ENCODE results near the gene PARS2. TPM values are rescaled to one million over a fixed set of nuclear protein-coding genes. Genes with fewer than 3 reads are reported as not detected.

Gene PARS2
- total RNA-seq, 1 experiment from 2014 or later, result 3.5 TPM

GRCh38 chr1:54715493-54716298 lies 48.6 kb downstream of the PARS2 start, which contains the start of gene TTC4:
TSS of gene TTC4 (plus strand) at chr1:54715861. CDS start at chr1:54715909, 48 bp downstream.
- BruUV-seq (replicated peaks), result TSS peak; percentile 86
- Histone ChIP-seq H3K9ac (ENCODE audit: low read length) (peak within 1 kb of the TSS; percentile 91), H2AFZ (ENCODE audit: low read length) (peak within 1 kb of the TSS; percentile 85), H3K27ac (ENCODE audit: low read length) (peak within 1 kb of the TSS; percentile 68), H3K9me2 (replicated peaks; ENCODE audit: low read length) (no peaks in the 10 kb centered on the region), H3K4me1 (ENCODE audit: insufficient read depth, low read length) (peaks cover 12% of the 10 kb centered on the region), H3F3A (ENCODE audit: low read length, unreplicated experiment) (peaks cover 1% of the 10 kb centered on the region), H3K79me2 (ENCODE audit: low read length) (peaks cover 38% of the 10 kb centered on the region), H4K20me1 (ENCODE audit: low read length) (no peaks in the 10 kb centered on the region), H3K27me3 (ENCODE audit: low read length) (no peaks in the 10 kb centered on the region), H3K36me3 (ENCODE audit: low read depth, low read length) (peaks cover 22% of the 10 kb centered on the region; the same call in 1 of the 2 replicates), H3K9me3 (ENCODE audit: low read length) (no peaks in the 10 kb centered on the region), H3K4me2 (ENCODE audit: low read length) (peak within 1 kb of the TSS; percentile 79), H3K4me3 (ENCODE audit: low read length) (peak within 1 kb of the TSS; percentile 80)
- ChIA-PET CTCF (interaction anchor here (2.0 kb wide), 1 partner anchor 86 kb away, joined by 5 read pairs; the partner anchor contains the start of gene TTC22), POLR2A (ENCODE audit: unreplicated experiment) (interaction anchor here (0.5 to 0.6 kb wide), 3 partner anchors 21 to 85 kb away, joined by 3 to 7 read pairs (median 4); no protein-coding TSS in a partner anchor)
- TF ChIP-seq EZH2 (IDR thresholded peaks at IDR 0.05; ENCODE audit: low read length, unreplicated experiment) (no peak), EZH2phosphoT487 (IDR thresholded peaks at IDR 0.05; ENCODE audit: borderline replicate concordance, low read length) (no peak), CTCF (conservative IDR thresholded peaks at IDR 0.05; ENCODE audit: low read depth, low read length) (no peak)
- intact Hi-C loops (cut with micrococcal nuclease), result loop anchor here (1.0 kb wide), 1 partner anchor 49 kb away; the partner anchor contains the start of gene PARS2
- ATAC-seq (peak; percentile 96), DNase-seq (peak; percentile 87)

GRCh38 chr1:54714881-54715492 lies 49.3 kb downstream of the PARS2 start:
- POLR2A ChIA-PET (ENCODE audit: unreplicated experiment), result no interaction called here
- DNase-seq, result peak; percentile 2
- no peak overlapping the region for H3K27ac ChIP-seq (ENCODE audit: low read length)
- peaks cover 15% of the 10 kb centered on the region; the same call in 1 of the 2 replicates for H3K36me3 ChIP-seq (ENCODE audit: low read depth, low read length)
- H3K9ac ChIP-seq (ENCODE audit: low read length), result peak overlapping the region; percentile 91; the same call in 1 of the 2 replicates
- H3K4me2 ChIP-seq (ENCODE audit: low read length), result peak overlapping the region; percentile 79
- no peaks in the 10 kb centered on the region for H3F3A ChIP-seq (ENCODE audit: low read length, unreplicated experiment)
- no peak; the same call in 1 of the 2 replicates for ATAC-seq
- no TSS peak for BruUV-seq (replicated peaks)
- peaks cover 38% of the 10 kb centered on the region for H3K79me2 ChIP-seq (ENCODE audit: low read length)
- CTCF ChIA-PET, result interaction anchor here (2.0 kb wide), 1 partner anchor 86 kb away, joined by 5 read pairs; the partner anchor contains the start of gene TTC22
- peak overlapping the region; percentile 85 for H2AFZ ChIP-seq (ENCODE audit: low read length)
- H3K27me3 ChIP-seq (ENCODE audit: low read length), result no peaks in the 10 kb centered on the region
- intact Hi-C loops (cut with micrococcal nuclease), result no loop called here
- TF ChIP-seq CTCF (conservative IDR thresholded peaks at IDR 0.05; ENCODE audit: low read depth, low read length), result no peak
- TF ChIP-seq EZH2 (IDR thresholded peaks at IDR 0.05; ENCODE audit: low read length, unreplicated experiment), result no peak
- TF ChIP-seq EZH2phosphoT487 (IDR thresholded peaks at IDR 0.05; ENCODE audit: borderline replicate concordance, low read length), result no peak
- H4K20me1 ChIP-seq (ENCODE audit: low read length), result no peaks in the 10 kb centered on the region
- peaks cover 12% of the 10 kb centered on the region for H3K4me1 ChIP-seq (ENCODE audit: insufficient read depth, low read length)
- no peaks in the 10 kb centered on the region for H3K9me3 ChIP-seq (ENCODE audit: low read length)
- peak overlapping the region; percentile 80 for H3K4me3 ChIP-seq (ENCODE audit: low read length)
- H3K9me2 ChIP-seq (replicated peaks; ENCODE audit: low read length), result no peaks in the 10 kb centered on the region

All from PC-3 (cell line).